Vagina (tissue), 2 donors: ENCODE measurements around the gene SAMD4B. TPM values are rescaled to one million over a fixed set of nuclear protein-coding genes. Genes with fewer than 3 reads are reported as not detected.

ENCODE experiments used
- DNase-seq, 2 donors: peaks; one replicate each; pipeline ENCODE4 v3.0.0-alpha.2; 2017; ENCODE audit errors: extremely low spot score in 2 of 2
- H3K27ac ChIP-seq: fragments of 200-600 bp; sonication (generic); one replicate; pipeline ENCODE4 v1.5.1; 2019
- H3K27me3 ChIP-seq: fragments of 200-600 bp; sonication (generic); one replicate; pipeline ENCODE4 v1.5.1; 2019
- H3K36me3 ChIP-seq, 2 donors: fragments of 200-600 bp; sonication (generic); one replicate each; pipeline ENCODE4 v1.5.1; 2017 to 2019
- H3K4me1 ChIP-seq: fragments of 200-600 bp; sonication (generic); one replicate; pipeline ENCODE4 v1.5.1; 2019
- H3K4me3 ChIP-seq, 2 donors: fragments of 200-600 bp; sonication (generic); 1 replicate in 1 of 2; 2 replicates in 1 of 2; pipeline ENCODE4 v1.5.1; 2016 to 2019
- H3K9me3 ChIP-seq: fragments of 200-600 bp; sonication (generic); one replicate; pipeline ENCODE4 v1.5.1; 2019
- CTCF ChIP-seq, 3 experiments: fragments of 450-650 bp in 2 of 3; fragments of 200-600 bp in 1 of 3; sonication (generic) in 1 of 3; IDR thresholded peaks; one replicate each; pipeline ENCODE4 v1.5.1; 2017 to 2019; ENCODE audit warnings: antibody characterized with exemption in 3 of 3, mild to moderate bottlenecking in 2 of 3, moderate library complexity in 2 of 3
- POLR2A ChIP-seq, 2 donors: fragments of 450-650 bp; IDR thresholded peaks; one replicate each; pipeline ENCODE4 v1.6.1; 2017; ENCODE audit warnings: antibody characterized with exemption in 2 of 2, mild to moderate bottlenecking in 2 of 2, moderate library complexity in 2 of 2
- POLR2AphosphoS5 ChIP-seq, 2 donors: sonication (generic); formaldehyde crosslinking; IDR thresholded peaks; one replicate each; pipeline ENCODE4 v1.9.0; 2017; ENCODE audit warnings: antibody characterized with exemption in 2 of 2, mild to moderate bottlenecking in 2 of 2, low read depth in 1 of 2; ENCODE audit not compliant: insufficient read depth in 1 of 2
- intact Hi-C: fragments of 100-400 bp; cut with DNase I; formaldehyde crosslinking; loops from one replicate; pipeline ENCODE4 v1.15.1; 2023
- total RNA-seq: library from RNA; depleted of rRNA; stranded (reverse); fragments of >200 nt; gene quantifications from one replicate; pipeline ENCODE4 v1.2.3, GENCODE V29; 2016

Gene SAMD4B
- total RNA-seq, 1 donor from 2014 or later = 128 TPM

- TF ChIP-seq POLR2AphosphoS5 (IDR thresholded peaks at IDR 0.05; ENCODE audit: insufficient read depth in 1 of 2, low read depth in 1 of 2) = no peak
- no peak for TF ChIP-seq CTCF (IDR thresholded peaks at IDR 0.05)
- TF ChIP-seq POLR2A (IDR thresholded peaks at IDR 0.05) = no peak
- Histone ChIP-seq H3K4me1 (peaks cover 11% of the 10 kb centered on the region), H3K9me3 (no peaks in the 10 kb centered on the region), H3K36me3 (no peaks in the 10 kb centered on the region), H3K27me3 (no peaks in the 10 kb centered on the region), H3K4me3 (no peak overlapping the region), H3K27ac (no peak overlapping the region)
- no peak for DNase-seq
- intact Hi-C loops = no loop called here
Measured at GRCh38 chr19:39318071-39318470, 24.1 kb upstream of the SAMD4B start.

- intact Hi-C loops = no loop called here
- TF ChIP-seq POLR2AphosphoS5 (IDR thresholded peaks at IDR 0.05; ENCODE audit: insufficient read depth in 1 of 2, low read depth in 1 of 2) (no peak), POLR2A (IDR thresholded peaks at IDR 0.05) (no peak), CTCF (IDR thresholded peaks at IDR 0.05) (no peak)
- Histone ChIP-seq H3K27ac (no peak overlapping the region), H3K4me3 (no peak overlapping the region), H3K36me3 (no peaks in the 10 kb centered on the region), H3K9me3 (no peaks in the 10 kb centered on the region), H3K27me3 (no peaks in the 10 kb centered on the region), H3K4me1 (peaks cover 11% of the 10 kb centered on the region)
- DNase-seq = no peak
Measured at GRCh38 chr19:39318690-39319089, 23.5 kb upstream of the SAMD4B start.

- no peaks in the 10 kb centered on the region for H3K36me3 ChIP-seq
- peak overlapping the region; percentile 57 to 74 for H3K4me3 ChIP-seq
- intact Hi-C loops = no loop called here
- H3K27ac ChIP-seq = no peak overlapping the region
- TF ChIP-seq POLR2AphosphoS5 (IDR thresholded peaks at IDR 0.05; ENCODE audit: insufficient read depth in 1 of 2, low read depth in 1 of 2) = no peak
- no peak for TF ChIP-seq CTCF (IDR thresholded peaks at IDR 0.05)
- TF ChIP-seq POLR2A (IDR thresholded peaks at IDR 0.05) = no peak
- DNase-seq = no peak
- no peaks in the 10 kb centered on the region for H3K27me3 ChIP-seq
- peaks cover 11% of the 10 kb centered on the region for H3K4me1 ChIP-seq
- no peaks in the 10 kb centered on the region for H3K9me3 ChIP-seq
Measured at GRCh38 chr19:39319098-39319891, 22.9 kb upstream of the SAMD4B start.

- H3K27ac ChIP-seq = peak overlapping the region; percentile 42
- H3K4me1 ChIP-seq = peaks cover 11% of the 10 kb centered on the region
- no peaks in the 10 kb centered on the region for H3K36me3 ChIP-seq
- TF ChIP-seq POLR2AphosphoS5 (IDR thresholded peaks at IDR 0.05; ENCODE audit: insufficient read depth in 1 of 2, low read depth in 1 of 2) (no peak), POLR2A (IDR thresholded peaks at IDR 0.05) (no peak), CTCF (IDR thresholded peaks at IDR 0.05) (no peak)
- DNase-seq = no peak
- no peaks in the 10 kb centered on the region for H3K9me3 ChIP-seq
- no peaks in the 10 kb centered on the region for H3K27me3 ChIP-seq
- H3K4me3 ChIP-seq = peak overlapping the region; percentile 57 to 74
- intact Hi-C loops = no loop called here
Measured at GRCh38 chr19:39319892-39320248, 22.4 kb upstream of the SAMD4B start.

- DNase-seq = no peak
- no peaks in the 10 kb centered on the region for H3K36me3 ChIP-seq
- H3K27ac ChIP-seq = no peak overlapping the region
- H3K4me1 ChIP-seq = peaks cover 11% of the 10 kb centered on the region
- intact Hi-C loops = no loop called here
- TF ChIP-seq CTCF (IDR thresholded peaks at IDR 0.05) (no peak), POLR2A (IDR thresholded peaks at IDR 0.05) (no peak), POLR2AphosphoS5 (IDR thresholded peaks at IDR 0.05; ENCODE audit: insufficient read depth in 1 of 2, low read depth in 1 of 2) (no peak)
- H3K9me3 ChIP-seq = no peaks in the 10 kb centered on the region
- H3K27me3 ChIP-seq = no peaks in the 10 kb centered on the region
- H3K4me3 ChIP-seq = peak overlapping the region; percentile 57 to 74
Measured at GRCh38 chr19:39321117-39321831, 20.9 kb upstream of the SAMD4B start.
